OCI-LY7 (cell line): ENCODE results near the gene SIRPA. TPM values are rescaled to one million over a fixed set of nuclear protein-coding genes. Genes with fewer than 3 reads are reported as not detected.

ENCODE experiments used
- BruUV-seq: library from RNA; stranded (reverse); fragments of 400-500 nt; replicated peaks from 2 replicates; lab custom pipeline; 2021; lab: Mats Ljungman, UMichigan
- CTCF ChIA-PET: fragments of 300-600 bp; sonication (Branson Sonifier 250); formaldehyde crosslinking; loops from one replicate; lab custom pipeline; 2022; ENCODE audit warnings: antibody characterized with exemption; ENCODE audit not compliant: unreplicated experiment; lab: Charles Lee
- POLR2A ChIA-PET: fragments of 300-600 bp; sonication (Branson Sonifier 250); formaldehyde crosslinking; loops from one replicate; lab custom pipeline; 2022; ENCODE audit warnings: antibody characterized with exemption; lab: Charles Lee
- DNase-seq: peaks from one replicate; pipeline ENCODE4 v3.0.0-alpha.2; 2015; ENCODE audit warnings: low spot score
- H2AFZ ChIP-seq: fragments of 200-600 bp; sonication (generic), shearing (Covaris generic); 2 replicates; pipeline ENCODE4 v1.6.1; 2014; ENCODE audit warnings: mild to moderate bottlenecking, antibody characterized with exemption, low read length, moderate library complexity
- H3K27ac ChIP-seq: fragments of 200-600 bp; sonication (generic); 2 replicates; pipeline ENCODE4 v1.5.1; 2014; ENCODE audit warnings: mixed run types, low read depth, mild to moderate bottlenecking, moderate library complexity, low read length, inconsistent platforms; ENCODE audit not compliant: poor library complexity, severe bottlenecking
- H3K36me3 ChIP-seq: fragments of 200-600 bp; sonication (generic); 2 replicates; pipeline ENCODE4 v1.6.1; 2014; ENCODE audit warnings: mild to moderate bottlenecking, antibody characterized with exemption, low read length, moderate library complexity, mixed read lengths; ENCODE audit not compliant: insufficient read depth
- H3K4me1 ChIP-seq: fragments of 200-600 bp; sonication (generic); 2 replicates; pipeline ENCODE4 v1.5.1; 2014; ENCODE audit warnings: mild to moderate bottlenecking, low read length; ENCODE audit not compliant: insufficient read depth, poor library complexity, severe bottlenecking
- H3K4me2 ChIP-seq: fragments of 200-600 bp; sonication (generic); 2 replicates; pipeline ENCODE4 v1.6.1; 2014; ENCODE audit warnings: mild to moderate bottlenecking, low read length
- H3K4me3 ChIP-seq: fragments of 200-600 bp; sonication (generic); 2 replicates; pipeline ENCODE4 v1.5.1; 2014; ENCODE audit warnings: mild to moderate bottlenecking, low read depth, low read length; ENCODE audit not compliant: poor library complexity, severe bottlenecking
- H3K79me2 ChIP-seq: fragments of 200-600 bp; sonication (generic); 2 replicates; pipeline ENCODE4 v1.6.1; 2016; ENCODE audit warnings: low read depth, mild to moderate bottlenecking, low read length, moderate library complexity, mixed read lengths; ENCODE audit not compliant: insufficient read depth
- H3K9me2 ChIP-seq: fragments of 200-600 bp; sonication (generic); 2 replicates; pipeline ENCODE4 v1.6.1; 2016; ENCODE audit warnings: mild to moderate bottlenecking, low read length, mixed read lengths; ENCODE audit not compliant: insufficient read depth
- H3K9me3 ChIP-seq: fragments of 200-600 bp; sonication (generic); 2 replicates; pipeline ENCODE4 v1.6.1; 2014; ENCODE audit warnings: mild to moderate bottlenecking, mixed run types, low read length, mixed read lengths
- H4K20me1 ChIP-seq: fragments of 200-600 bp; sonication (generic); 2 replicates; pipeline ENCODE4 v1.6.1; 2014; ENCODE audit warnings: mild to moderate bottlenecking, antibody characterized with exemption, low read length, moderate library complexity, mixed read lengths; ENCODE audit not compliant: insufficient read depth
- CTCF ChIP-seq: fragments of 200-600 bp; sonication (generic); conservative IDR thresholded peaks from 2 replicates; pipeline ENCODE4 v1.5.1; 2014; ENCODE audit warnings: mild to moderate bottlenecking, antibody characterized with exemption, low read length, moderate library complexity, mixed read lengths
- EZH2phosphoT487 ChIP-seq: fragments of 200-600 bp; sonication (generic); IDR thresholded peaks from 2 replicates; pipeline ENCODE4 v1.6.1; 2018; ENCODE audit warnings: low read depth, borderline replicate concordance, mild to moderate bottlenecking, mixed run types, antibody characterized with exemption, low read length, moderate library complexity, mixed read lengths
- intact Hi-C: fragments of 100-400 bp; cut with micrococcal nuclease; formaldehyde crosslinking; loops from one replicate; pipeline ENCODE4 v1.10.0; 2022; ENCODE audit not compliant: unreplicated experiment
- total RNA-seq, 2 experiments: library from RNA; depleted of rRNA in 1 of 2; stranded (reverse); fragments of >200 nt in 1 of 2; shearing (Covaris generic) in 1 of 2; gene quantifications; 2 replicates each; pipeline ENCODE4 v1.2.3, GENCODE V29; 2014 to 2022

SIRPA gene
- total RNA-seq, 2 experiments from 2014 or later: not detected

- no peak overlapping the region for H3K4me2 ChIP-seq
- DNase-seq: no peak
- H3K4me1 ChIP-seq: no peaks in the 10 kb centered on the region
- ChIA-PET CTCF (no interaction called here), POLR2A (no interaction called here)
- no peak overlapping the region for H2AFZ ChIP-seq
- TF ChIP-seq EZH2phosphoT487 (no peak), CTCF (no peak)
- H3K27ac ChIP-seq: no peak overlapping the region
- H3K9me2 ChIP-seq: no peaks in the 10 kb centered on the region
- intact Hi-C loops: no loop called here
- H3K79me2 ChIP-seq: no peaks in the 10 kb centered on the region
- no TSS peak for BruUV-seq
- H3K9me3 ChIP-seq: no peaks in the 10 kb centered on the region
- no peak overlapping the region for H3K4me3 ChIP-seq
- H3K36me3 ChIP-seq: no peaks in the 10 kb centered on the region
- H4K20me1 ChIP-seq: no peaks in the 10 kb centered on the region
Measured at GRCh38 chr20:1940581-1940980, 45.4 kb downstream of the SIRPA start.

GRCh38 chr20:1941226-1941625 is 46.0 kb downstream of the SIRPA start:
- DNase-seq: no peak
- BruUV-seq: no TSS peak
- no peak overlapping the region for H3K4me3 ChIP-seq
- H3K9me2 ChIP-seq: no peaks in the 10 kb centered on the region
- no peak overlapping the region for H3K27ac ChIP-seq
- intact Hi-C loops: no loop called here
- H2AFZ ChIP-seq: no peak overlapping the region
- H3K79me2 ChIP-seq: no peaks in the 10 kb centered on the region
- no peaks in the 10 kb centered on the region for H3K36me3 ChIP-seq
- no peak for TF ChIP-seq EZH2phosphoT487
- no peak for TF ChIP-seq CTCF
- ChIA-PET CTCF (no interaction called here), POLR2A (no interaction called here)
- no peaks in the 10 kb centered on the region for H3K9me3 ChIP-seq
- no peaks in the 10 kb centered on the region for H3K4me1 ChIP-seq
- H4K20me1 ChIP-seq: no peaks in the 10 kb centered on the region
- no peak overlapping the region for H3K4me2 ChIP-seq

GRCh38 chr20:1942061-1942460 is 46.9 kb downstream of the SIRPA start:
- intact Hi-C loops: no loop called here
- Histone ChIP-seq H3K27ac (no peak overlapping the region), H2AFZ (no peak overlapping the region), H3K9me2 (no peaks in the 10 kb centered on the region), H3K9me3 (no peaks in the 10 kb centered on the region), H3K4me1 (no peaks in the 10 kb centered on the region), H4K20me1 (no peaks in the 10 kb centered on the region), H3K36me3 (no peaks in the 10 kb centered on the region), H3K4me2 (no peak overlapping the region), H3K4me3 (no peak overlapping the region), H3K79me2 (no peaks in the 10 kb centered on the region)
- TF ChIP-seq EZH2phosphoT487: no peak
- TF ChIP-seq CTCF: no peak
- ChIA-PET POLR2A (no interaction called here), CTCF (no interaction called here)
- no peak for DNase-seq
- BruUV-seq: no TSS peak
